ENCODE data around the gene IGF2R.
"Not testable (repeated sequence)": the region's sequence is repeated elsewhere in the genome, so short reads cannot be mapped to it uniquely, and the experiment has no call there.

The IGF2R gene

GRCh38 chr6:160085226-160085625 lies 116.3 kb downstream of the IGF2R start:
- FAIRE-seq, result no peak
- TF ChIP-seq TAF1 (IDR thresholded peaks at IDR 0.05; ENCODE audit: borderline replicate concordance, low read depth, low read length), result no peak
- no peak for TF ChIP-seq POLR2A (IDR thresholded peaks at IDR 0.05; ENCODE audit: low read depth, low read length)
- TF ChIP-seq POLR2AphosphoS5 (IDR thresholded peaks at IDR 0.05; ENCODE audit: low read depth, low read length), result no peak
- DNase-seq (ENCODE audit: insufficient read length), result no peak

- no peak for DNase-seq (ENCODE audit: insufficient read length)
- no peak for TF ChIP-seq POLR2A (IDR thresholded peaks at IDR 0.05; ENCODE audit: low read depth, low read length)
- no peak for TF ChIP-seq TAF1 (IDR thresholded peaks at IDR 0.05; ENCODE audit: borderline replicate concordance, low read depth, low read length)
- TF ChIP-seq POLR2AphosphoS5 (IDR thresholded peaks at IDR 0.05; ENCODE audit: low read depth, low read length), result no peak
- FAIRE-seq, result no peak
These were observed 117.0 kb downstream of the IGF2R start for GRCh38 chr6:160085713-160086505.

- DNase-seq (ENCODE audit: insufficient read length) (no peak), FAIRE-seq (no peak)
- TF ChIP-seq POLR2AphosphoS5 (IDR thresholded peaks at IDR 0.05; ENCODE audit: low read depth, low read length) (no peak), POLR2A (IDR thresholded peaks at IDR 0.05; ENCODE audit: low read depth, low read length) (no peak), TAF1 (IDR thresholded peaks at IDR 0.05; ENCODE audit: borderline replicate concordance, low read depth, low read length) (no peak)
These were observed 117.9 kb downstream of the IGF2R start for GRCh38 chr6:160086754-160087153.

- DNase-seq (ENCODE audit: insufficient read length) (no peak), FAIRE-seq (no peak)
- TF ChIP-seq TAF1 (IDR thresholded peaks at IDR 0.05; ENCODE audit: borderline replicate concordance, low read depth, low read length) (no peak), POLR2AphosphoS5 (IDR thresholded peaks at IDR 0.05; ENCODE audit: low read depth, low read length) (no peak), POLR2A (IDR thresholded peaks at IDR 0.05; ENCODE audit: low read depth, low read length) (no peak)
These were observed 119.3 kb downstream of the IGF2R start for GRCh38 chr6:160088069-160088783.

- TF ChIP-seq TAF1 (IDR thresholded peaks at IDR 0.05; ENCODE audit: borderline replicate concordance, low read depth, low read length) (no peak), POLR2A (IDR thresholded peaks at IDR 0.05; ENCODE audit: low read depth, low read length) (no peak), POLR2AphosphoS5 (IDR thresholded peaks at IDR 0.05; ENCODE audit: low read depth, low read length) (no peak)
- FAIRE-seq (no peak), DNase-seq (ENCODE audit: insufficient read length) (no peak)
These were observed 120.1 kb downstream of the IGF2R start for GRCh38 chr6:160088784-160089533.

- TF ChIP-seq TAF1 (IDR thresholded peaks at IDR 0.05; ENCODE audit: borderline replicate concordance, low read depth, low read length), result no peak
- no peak for TF ChIP-seq POLR2A (IDR thresholded peaks at IDR 0.05; ENCODE audit: low read depth, low read length)
- no peak for TF ChIP-seq POLR2AphosphoS5 (IDR thresholded peaks at IDR 0.05; ENCODE audit: low read depth, low read length)
- no peak for FAIRE-seq
- no peak for DNase-seq (ENCODE audit: insufficient read length)
These were observed 120.6 kb downstream of the IGF2R start for GRCh38 chr6:160089534-160089897.

GRCh38 chr6:160090442-160091239 lies 121.8 kb downstream of the IGF2R start:
- FAIRE-seq; DNase-seq (ENCODE audit: insufficient read length): not testable (repeated sequence)

- not testable (repeated sequence) for FAIRE-seq; DNase-seq (ENCODE audit: insufficient read length)
These were observed 123.3 kb downstream of the IGF2R start for GRCh38 chr6:160092176-160092575.

GRCh38 chr6:160092602-160093001 lies 123.7 kb downstream of the IGF2R start:
- no peak for FAIRE-seq
- no peak for DNase-seq (ENCODE audit: insufficient read length)
- TF ChIP-seq POLR2AphosphoS5 (IDR thresholded peaks at IDR 0.05; ENCODE audit: low read depth, low read length), result no peak

GRCh38 chr6:160093061-160093460 lies 124.2 kb downstream of the IGF2R start:
- TF ChIP-seq POLR2AphosphoS5 (IDR thresholded peaks at IDR 0.05; ENCODE audit: low read depth, low read length) (no peak), POLR2A (IDR thresholded peaks at IDR 0.05; ENCODE audit: low read depth, low read length) (no peak), TAF1 (IDR thresholded peaks at IDR 0.05; ENCODE audit: borderline replicate concordance, low read depth, low read length) (no peak)
- FAIRE-seq, result no peak
- no peak for DNase-seq (ENCODE audit: insufficient read length)

GRCh38 chr6:160093946-160094345 lies 125.1 kb downstream of the IGF2R start:
- DNase-seq (ENCODE audit: insufficient read length) (no peak), FAIRE-seq (no peak)
- no peak for TF ChIP-seq POLR2AphosphoS5 (IDR thresholded peaks at IDR 0.05; ENCODE audit: low read depth, low read length)
- TF ChIP-seq POLR2A (IDR thresholded peaks at IDR 0.05; ENCODE audit: low read depth, low read length), result no peak
- no peak for TF ChIP-seq TAF1 (IDR thresholded peaks at IDR 0.05; ENCODE audit: borderline replicate concordance, low read depth, low read length)

Data from GM12892 (cell line).